Fibroblast of pulmonary artery (primary cell): ENCODE measurements around the gene ZMYND11.

ENCODE experiments used
- DNase-seq: peaks from one replicate; pipeline ENCODE4 v3.0.0-alpha.2; 2010; ENCODE audit warnings: low read depth
- H3K4me3 ChIP-seq: replicated peaks from 2 replicates; pipeline ENCODE4 v1.5.1; 2011; ENCODE audit warnings: low read depth, mild to moderate bottlenecking, control low read depth, low read length, moderate library complexity
- TF ChIP-seq, protein P1 (sequence below): IDR thresholded peaks from 2 replicates; pipeline ENCODE4 v1.5.1; 2011; ENCODE audit warnings: mild to moderate bottlenecking, control low read depth, low read length, inconsistent platforms; ENCODE audit errors: missing control alignments

The ZMYND11 gene

DNA sequence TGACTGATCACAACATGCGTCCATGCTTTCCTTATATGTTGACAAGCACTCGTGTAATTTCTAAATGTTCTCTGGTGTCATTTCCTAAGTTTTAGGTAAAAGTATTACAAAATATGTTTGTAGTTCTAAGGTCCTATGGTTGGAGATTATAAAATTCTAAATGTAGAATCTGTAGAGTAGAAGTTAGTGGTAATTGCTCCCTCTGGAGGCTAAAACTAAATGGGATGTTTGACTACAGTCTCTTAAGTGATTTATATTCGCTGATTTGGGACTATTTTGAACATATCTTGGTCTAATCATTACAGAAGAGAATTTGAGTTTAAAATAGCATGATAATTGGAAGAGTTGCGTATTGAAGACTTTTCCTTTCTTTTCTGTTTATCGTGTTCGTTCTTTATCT, 74.1 kb downstream of the ZMYND11 start:
- peak; percentile 32 for DNase-seq
- no peak overlapping the region for H3K4me3 ChIP-seq

DNA sequence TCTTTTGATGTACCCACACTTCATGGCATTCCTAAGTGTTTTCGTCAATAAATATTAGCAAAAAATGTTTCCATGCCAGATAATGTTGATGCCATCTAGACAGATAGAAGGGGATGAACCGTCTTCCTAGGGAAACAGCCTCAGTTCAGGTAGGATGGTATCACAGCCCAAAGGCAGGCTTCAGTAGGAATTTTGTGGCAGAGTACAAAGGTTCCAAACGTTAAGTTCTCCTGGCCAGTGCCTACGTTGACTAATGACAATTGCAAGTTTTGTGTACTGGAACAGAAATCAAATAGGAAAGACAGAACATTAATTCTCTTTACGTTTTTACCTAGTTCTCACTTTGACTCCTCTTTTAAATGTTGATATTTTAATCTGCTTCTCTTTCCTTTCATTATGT, 75.0 kb downstream of the ZMYND11 start:
- DNase-seq = no peak
- TF ChIP-seq, protein P1, sequence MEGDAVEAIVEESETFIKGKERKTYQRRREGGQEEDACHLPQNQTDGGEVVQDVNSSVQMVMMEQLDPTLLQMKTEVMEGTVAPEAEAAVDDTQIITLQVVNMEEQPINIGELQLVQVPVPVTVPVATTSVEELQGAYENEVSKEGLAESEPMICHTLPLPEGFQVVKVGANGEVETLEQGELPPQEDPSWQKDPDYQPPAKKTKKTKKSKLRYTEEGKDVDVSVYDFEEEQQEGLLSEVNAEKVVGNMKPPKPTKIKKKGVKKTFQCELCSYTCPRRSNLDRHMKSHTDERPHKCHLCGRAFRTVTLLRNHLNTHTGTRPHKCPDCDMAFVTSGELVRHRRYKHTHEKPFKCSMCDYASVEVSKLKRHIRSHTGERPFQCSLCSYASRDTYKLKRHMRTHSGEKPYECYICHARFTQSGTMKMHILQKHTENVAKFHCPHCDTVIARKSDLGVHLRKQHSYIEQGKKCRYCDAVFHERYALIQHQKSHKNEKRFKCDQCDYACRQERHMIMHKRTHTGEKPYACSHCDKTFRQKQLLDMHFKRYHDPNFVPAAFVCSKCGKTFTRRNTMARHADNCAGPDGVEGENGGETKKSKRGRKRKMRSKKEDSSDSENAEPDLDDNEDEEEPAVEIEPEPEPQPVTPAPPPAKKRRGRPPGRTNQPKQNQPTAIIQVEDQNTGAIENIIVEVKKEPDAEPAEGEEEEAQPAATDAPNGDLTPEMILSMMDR = no peak
- H3K4me3 ChIP-seq = no peak overlapping the region

More for the DNA sequence above, 74.1 kb downstream of the ZMYND11 start:
- TF ChIP-seq, protein P1 = peak; percentile 33

DNA sequence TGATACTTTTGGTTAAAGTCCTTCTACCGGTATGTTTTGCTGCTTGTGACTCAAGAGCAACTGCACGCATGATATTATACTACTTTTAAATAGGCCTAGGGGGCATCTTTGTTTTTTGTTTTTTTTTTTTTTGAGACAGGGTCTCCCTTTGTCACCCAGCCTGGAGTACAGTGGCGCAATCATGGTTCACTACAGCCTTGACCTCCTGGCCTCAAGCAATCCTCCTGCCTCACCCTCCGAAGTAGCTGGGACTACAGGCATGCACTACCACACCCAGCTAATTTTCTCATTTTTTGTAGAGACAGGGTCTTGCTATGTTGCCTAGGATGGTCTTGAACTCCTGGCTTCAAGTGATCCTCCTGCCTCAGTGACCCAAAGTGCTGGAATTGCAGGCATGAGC, 80.2 kb downstream of the ZMYND11 start:
- no peak overlapping the region for H3K4me3 ChIP-seq
- TF ChIP-seq, protein P1 = no peak
- no peak for DNase-seq

DNA sequence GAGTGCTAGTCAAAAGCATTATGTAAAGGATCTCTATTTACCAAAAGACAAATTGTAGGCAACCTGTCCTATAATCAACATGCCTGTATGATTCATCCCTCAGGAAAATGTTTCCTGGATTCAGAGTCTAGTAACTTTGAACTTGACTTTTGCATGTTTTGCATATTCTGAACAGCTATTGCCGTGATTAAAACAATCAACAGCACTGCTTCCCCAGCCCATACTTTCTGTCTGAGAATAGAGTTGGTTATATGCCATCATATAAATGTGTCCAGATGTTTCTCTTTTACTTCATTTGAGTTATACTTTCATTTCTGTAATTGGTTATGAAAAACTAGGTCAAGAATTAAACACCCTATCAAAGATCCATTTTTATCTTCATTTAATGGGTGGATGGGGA, 83.5 kb downstream of the ZMYND11 start:
- H3K4me3 ChIP-seq = no peak overlapping the region
- no peak for DNase-seq
- TF ChIP-seq, protein P1 = no peak

DNA sequence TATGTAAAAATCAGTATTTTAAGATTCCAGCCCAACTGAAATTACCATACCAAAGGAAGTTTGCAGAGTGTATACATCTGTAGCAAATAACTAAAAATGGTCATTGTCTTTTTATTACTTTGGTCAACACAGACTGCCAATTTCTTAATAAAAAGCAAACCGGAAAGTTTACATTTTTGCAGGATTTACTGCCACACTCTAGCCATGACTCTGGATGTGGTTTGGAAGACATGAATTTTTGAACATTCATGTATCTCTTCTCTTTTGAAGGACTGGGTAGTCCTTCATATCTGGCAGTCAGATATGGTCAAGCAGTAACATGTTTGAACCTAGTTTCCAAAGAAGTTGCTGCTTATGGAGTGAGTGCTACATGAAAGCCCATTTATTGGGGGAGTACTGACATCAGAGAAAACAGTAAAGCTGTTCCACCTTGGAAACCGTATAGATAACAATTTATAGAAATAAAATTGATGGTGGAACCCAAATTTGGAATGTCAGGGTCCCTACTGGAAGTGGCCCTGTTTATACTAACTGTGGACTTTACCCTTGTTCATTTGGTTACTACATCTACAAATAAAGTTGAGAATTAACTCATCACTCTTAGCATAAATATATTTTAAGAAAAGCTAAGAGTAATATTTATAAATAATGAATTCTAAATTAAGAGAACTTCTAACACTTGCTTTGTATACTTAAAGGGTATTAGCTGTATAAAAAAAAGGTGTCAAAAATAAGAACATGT, 84.6 kb downstream of the ZMYND11 start:
- no peak overlapping the region for H3K4me3 ChIP-seq
- TF ChIP-seq, protein P1 = no peak
- DNase-seq = no peak

DNA sequence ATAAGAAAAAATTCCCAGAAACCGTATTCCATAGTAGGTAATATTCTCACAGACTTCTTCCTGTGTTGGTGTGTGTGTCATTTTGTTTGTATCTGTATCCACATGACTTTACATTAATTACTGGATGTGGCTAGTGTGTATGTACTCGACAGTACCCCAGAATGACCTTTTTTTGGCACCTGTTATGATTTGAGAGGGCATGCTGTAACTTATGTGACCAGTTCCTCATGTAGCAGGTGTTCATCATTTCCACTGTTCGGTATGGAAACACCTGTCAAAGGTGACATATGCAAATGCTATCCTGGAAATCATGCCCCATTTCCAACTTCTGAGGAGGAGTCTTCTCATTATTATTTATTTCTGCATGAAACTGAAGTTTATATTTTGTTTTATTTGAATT, 89.3 kb downstream of the ZMYND11 start:
- TF ChIP-seq, protein P1 = no peak
- no peak for DNase-seq

DNA sequence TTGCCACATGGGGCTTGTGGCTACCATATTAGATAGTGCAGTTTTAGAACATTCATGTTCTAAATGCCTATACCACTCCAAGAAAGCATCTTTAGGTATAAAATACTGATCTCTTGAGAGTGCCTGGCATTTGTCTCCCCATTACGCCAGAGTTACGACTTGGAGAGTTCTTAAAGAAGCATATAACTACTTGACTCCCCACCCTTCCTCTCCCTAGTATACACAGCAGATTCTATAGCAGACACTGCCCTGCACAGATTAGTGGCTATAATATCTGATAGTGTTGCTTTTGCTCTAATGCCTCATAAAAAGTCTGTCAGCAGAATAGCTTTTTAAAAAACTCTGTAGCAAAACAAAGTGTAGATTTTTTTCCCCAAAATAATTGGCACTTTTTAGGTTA, 90.8 kb downstream of the ZMYND11 start:
- TF ChIP-seq, protein P1 = no peak
- DNase-seq = no peak
- H3K4me3 ChIP-seq = no peak overlapping the region

More for the DNA sequence above, 89.3 kb downstream of the ZMYND11 start:
- H3K4me3 ChIP-seq = no peak overlapping the region
